ENCODE data around the gene FAAP20. TPM values are rescaled to one million over a fixed set of nuclear protein-coding genes. Genes with fewer than 3 reads are reported as not detected.

Gene FAAP20
- total RNA-seq, 6 donors from 2014 or later: 26.7 to 88.0 (median 66.8) TPM

- 93 to 95% methylated on average over 9 to 14 of the region's 14 CpGs for WGBS, 2 donors
- Histone ChIP-seq H3K27ac (no peak overlapping the region), H3K27me3 (no peaks in the 10 kb centered on the region), H3K4me3 (no peak overlapping the region), H3K36me3 (no peaks in the 10 kb centered on the region), H3K4me1 (peaks cover 27 to 49% (median 40%) of the 10 kb centered on the region in 4 donors), H3K9me3 (no peaks in the 10 kb centered on the region)
- DNase-seq: peak in 1 of 2 donors; percentile 43
- ATAC-seq (ENCODE audit: low FRiP score in 2 of 2): no peak
- TF ChIP-seq POLR2A (IDR thresholded peaks at IDR 0.05) (no peak), EP300 (IDR thresholded peaks at IDR 0.05) (no peak), POLR2AphosphoS5 (IDR thresholded peaks at IDR 0.05) (no peak)
- TF ChIP-seq, protein P1, sequence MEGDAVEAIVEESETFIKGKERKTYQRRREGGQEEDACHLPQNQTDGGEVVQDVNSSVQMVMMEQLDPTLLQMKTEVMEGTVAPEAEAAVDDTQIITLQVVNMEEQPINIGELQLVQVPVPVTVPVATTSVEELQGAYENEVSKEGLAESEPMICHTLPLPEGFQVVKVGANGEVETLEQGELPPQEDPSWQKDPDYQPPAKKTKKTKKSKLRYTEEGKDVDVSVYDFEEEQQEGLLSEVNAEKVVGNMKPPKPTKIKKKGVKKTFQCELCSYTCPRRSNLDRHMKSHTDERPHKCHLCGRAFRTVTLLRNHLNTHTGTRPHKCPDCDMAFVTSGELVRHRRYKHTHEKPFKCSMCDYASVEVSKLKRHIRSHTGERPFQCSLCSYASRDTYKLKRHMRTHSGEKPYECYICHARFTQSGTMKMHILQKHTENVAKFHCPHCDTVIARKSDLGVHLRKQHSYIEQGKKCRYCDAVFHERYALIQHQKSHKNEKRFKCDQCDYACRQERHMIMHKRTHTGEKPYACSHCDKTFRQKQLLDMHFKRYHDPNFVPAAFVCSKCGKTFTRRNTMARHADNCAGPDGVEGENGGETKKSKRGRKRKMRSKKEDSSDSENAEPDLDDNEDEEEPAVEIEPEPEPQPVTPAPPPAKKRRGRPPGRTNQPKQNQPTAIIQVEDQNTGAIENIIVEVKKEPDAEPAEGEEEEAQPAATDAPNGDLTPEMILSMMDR (IDR thresholded peaks at IDR 0.05): no peak
Measured at GRCh38 chr1:2201062-2201461, 6.5 kb upstream of the FAAP20 start.

GRCh38 chr1:2200308-2200943, 5.9 kb upstream of the FAAP20 start:
- no peaks in the 10 kb centered on the region for H3K36me3 ChIP-seq
- WGBS, 2 donors: 79 to 86% methylated on average over 19 to 21 of the region's 21 CpGs
- no peaks in the 10 kb centered on the region for H3K27me3 ChIP-seq
- TF ChIP-seq EP300 (IDR thresholded peaks at IDR 0.05) (no peak), POLR2A (IDR thresholded peaks at IDR 0.05) (no peak), POLR2AphosphoS5 (IDR thresholded peaks at IDR 0.05) (no peak)
- TF ChIP-seq, protein P1 (IDR thresholded peaks at IDR 0.05): no peak
- ATAC-seq (ENCODE audit: low FRiP score in 2 of 2) (no peak), DNase-seq (peak in 1 of 2 donors; percentile 66)
- H3K9me3 ChIP-seq: no peaks in the 10 kb centered on the region
- peak overlapping the region in 1 of 4 donors; percentile 51 for H3K4me3 ChIP-seq
- H3K27ac ChIP-seq: peak overlapping the region in 1 of 4 donors; percentile 87
- peaks cover 24 to 49% (median 40%) of the 10 kb centered on the region in 4 donors for H3K4me1 ChIP-seq

- ATAC-seq (ENCODE audit: low FRiP score in 2 of 2): peak; percentile 87 to 93
- WGBS, 2 donors: 8 to 16% methylated on average over 15 to 24 of the region's 24 CpGs
- Histone ChIP-seq H3K36me3 (no peaks in the 10 kb centered on the region), H3K9me3 (no peaks in the 10 kb centered on the region), H3K4me3 (peak overlapping the region in 3 of 4 donors; percentile 24 to 52 (median 51)), H3K27ac (peak overlapping the region; percentile 79 to 89 (median 84)), H3K27me3 (no peaks in the 10 kb centered on the region), H3K4me1 (peaks cover 26 to 49% (median 37%) of the 10 kb centered on the region in 4 donors)
- peak; percentile 88 to 94 for DNase-seq
- TF ChIP-seq, protein P1 (IDR thresholded peaks at IDR 0.05): peak in 1 of 6 experiments; percentile 6
- TF ChIP-seq POLR2A (IDR thresholded peaks at IDR 0.05) (peak in 2 of 4 donors; percentile 74 to 76), EP300 (IDR thresholded peaks at IDR 0.05) (no peak), POLR2AphosphoS5 (IDR thresholded peaks at IDR 0.05) (peak; percentile 80 to 89)
Measured at GRCh38 chr1:2199042-2199810, 4.7 kb upstream of the FAAP20 start.

- no peaks in the 10 kb centered on the region for H3K36me3 ChIP-seq
- peak overlapping the region; percentile 79 to 89 (median 84) for H3K27ac ChIP-seq
- H3K9me3 ChIP-seq: no peaks in the 10 kb centered on the region
- no peak for TF ChIP-seq EP300 (IDR thresholded peaks at IDR 0.05)
- no peak for TF ChIP-seq POLR2AphosphoS5 (IDR thresholded peaks at IDR 0.05)
- TF ChIP-seq, protein P1 (IDR thresholded peaks at IDR 0.05): no peak
- TF ChIP-seq POLR2A (IDR thresholded peaks at IDR 0.05): no peak
- ATAC-seq (ENCODE audit: low FRiP score in 2 of 2) (no peak), DNase-seq (peak in 1 of 2 donors; percentile 79)
- H3K4me3 ChIP-seq: no peak overlapping the region
- 68 to 80% methylated on average over 1 to 7 of the region's 11 CpGs for WGBS, 2 donors
- H3K27me3 ChIP-seq: no peaks in the 10 kb centered on the region
- peaks cover 27 to 49% (median 37%) of the 10 kb centered on the region in 4 donors for H3K4me1 ChIP-seq
Measured at GRCh38 chr1:2198571-2198970, 4.0 kb upstream of the FAAP20 start.

All from upper lobe of left lung (tissue), 6 donors.